Neural progenitor cell (in vitro differentiated cells): ENCODE measurements around the gene KRTAP21-1. TPM values are rescaled to one million over a fixed set of nuclear protein-coding genes. Genes with fewer than 3 reads are reported as not detected.

ENCODE experiments used
- DNase-seq: peaks from one replicate; pipeline ENCODE4 v3.0.0-alpha.2; 2016; ENCODE audit warnings: low spot score
- H2AFZ ChIP-seq: fragments of 200-600 bp; sonication (generic); replicated peaks from 2 replicates; pipeline ENCODE4 v1.6.1; 2016; ENCODE audit warnings: antibody characterized with exemption
- H3F3A ChIP-seq: fragments of 200-600 bp; sonication (generic); 2 replicates; pipeline ENCODE4 v1.6.1; 2016; ENCODE audit warnings: antibody characterized with exemption, low read depth
- H3K27ac ChIP-seq: fragments of 200-600 bp; sonication (generic); 2 replicates; pipeline ENCODE4 v1.5.1; 2016; ENCODE audit warnings: mild to moderate bottlenecking
- H3K27me3 ChIP-seq: fragments of 200-600 bp; sonication (generic); 2 replicates; pipeline ENCODE4 v1.6.1; 2016; ENCODE audit warnings: mild to moderate bottlenecking, moderate library complexity
- H3K36me3 ChIP-seq: fragments of 200-600 bp; sonication (generic); 2 replicates; pipeline ENCODE4 v1.5.1; 2016
- H3K4me1 ChIP-seq: fragments of 200-600 bp; sonication (generic); 2 replicates; pipeline ENCODE4 v1.6.1; 2016; ENCODE audit warnings: mixed run types
- H3K4me2 ChIP-seq: fragments of 200-600 bp; sonication (generic); 2 replicates; pipeline ENCODE4 v1.6.1; 2016
- H3K4me3 ChIP-seq: fragments of 200-600 bp; sonication (generic); 2 replicates; pipeline ENCODE4 v1.5.1; 2016
- H3K79me2 ChIP-seq: fragments of 200-600 bp; sonication (generic); 2 replicates; pipeline ENCODE4 v1.6.1; 2016; ENCODE audit warnings: low read depth
- H3K9ac ChIP-seq: fragments of 200-600 bp; sonication (generic); 2 replicates; pipeline ENCODE4 v1.6.1; 2016
- H3K9me3 ChIP-seq: fragments of 200-600 bp; sonication (generic); 2 replicates; pipeline ENCODE4 v1.5.1; 2016; ENCODE audit warnings: low read depth
- H4K20me1 ChIP-seq: fragments of 200-600 bp; sonication (generic); 2 replicates; pipeline ENCODE4 v1.6.1; 2016; ENCODE audit warnings: low read depth
- H3K27ac Mint-ChIP-seq: 3 replicates; pipeline ENCODE4 v1.8.0; 2021; ENCODE audit warnings: mixed read lengths
- H3K27me3 Mint-ChIP-seq: 2 replicates; pipeline ENCODE4 v1.8.0; 2022; ENCODE audit warnings: low read depth, mild to moderate bottlenecking, inconsistent platforms, moderate library complexity, mixed read lengths; ENCODE audit not compliant: insufficient read depth
- H3K36me3 Mint-ChIP-seq: 3 replicates; pipeline ENCODE4 v1.8.0; 2021; ENCODE audit warnings: mixed read lengths
- H3K4me1 Mint-ChIP-seq: 3 replicates; pipeline ENCODE4 v1.8.0; 2021; ENCODE audit warnings: mixed read lengths
- H3K4me3 Mint-ChIP-seq: 3 replicates; pipeline ENCODE4 v1.8.0; 2021; ENCODE audit warnings: mild to moderate bottlenecking, moderate library complexity, mixed read lengths
- H3K9me3 Mint-ChIP-seq: 3 replicates; pipeline ENCODE4 v1.8.0; 2020; ENCODE audit warnings: mixed read lengths
- CTCF ChIP-seq: fragments of 200-600 bp; sonication (generic); IDR thresholded peaks from 2 replicates; pipeline ENCODE4 v1.5.1; 2017; ENCODE audit warnings: antibody characterized with exemption, mild to moderate bottlenecking
- EZH2 ChIP-seq: fragments of 200-600 bp; sonication (generic); IDR thresholded peaks from 2 replicates; pipeline ENCODE4 v1.6.1; 2017; ENCODE audit warnings: antibody characterized with exemption, mild to moderate bottlenecking, moderate library complexity
- EZH2phosphoT487 ChIP-seq: fragments of 200-600 bp; sonication (generic); IDR thresholded peaks from 2 replicates; pipeline ENCODE4 v1.6.1; 2017; ENCODE audit warnings: antibody characterized with exemption
- small RNA-seq: library from RNA; depleted of rRNA; stranded (forward); fragments of <200 nt; gene quantifications from one replicate; pipeline ENCODE3, GENCODE V24; 2015
- total RNA-seq: library from RNA; depleted of rRNA; stranded (reverse); fragments of >200 nt; gene quantifications from 2 replicates; pipeline ENCODE4 v1.2.3, GENCODE V29; 2015; ENCODE audit warnings: low replicate concordance

The KRTAP21-1 gene
- total RNA-seq, 1 donor from 2014 or later, result not detected

GRCh38 chr21:30707409-30707808, 47.8 kb downstream of the KRTAP21-1 start:
- H3K4me3 Mint-ChIP-seq, result no peak overlapping the region
- Histone ChIP-seq H3K4me1 (no peaks in the 10 kb centered on the region), H3K27me3 (no peaks in the 10 kb centered on the region), H3K4me3 (no peak overlapping the region), H3K9me3 (no peaks in the 10 kb centered on the region), H3F3A (no peaks in the 10 kb centered on the region), H2AFZ (no peak overlapping the region), H4K20me1 (no peaks in the 10 kb centered on the region), H3K4me2 (no peak overlapping the region), H3K9ac (no peak overlapping the region), H3K27ac (no peak overlapping the region), H3K79me2 (no peaks in the 10 kb centered on the region), H3K36me3 (no peaks in the 10 kb centered on the region)
- H3K27ac Mint-ChIP-seq, result no peak overlapping the region
- no peak for DNase-seq
- H3K9me3 Mint-ChIP-seq, result no peaks in the 10 kb centered on the region
- no peaks in the 10 kb centered on the region for H3K36me3 Mint-ChIP-seq
- H3K27me3 Mint-ChIP-seq, result no peaks in the 10 kb centered on the region
- TF ChIP-seq EZH2 (no peak), EZH2phosphoT487 (no peak), CTCF (no peak)
- H3K4me1 Mint-ChIP-seq, result no peaks in the 10 kb centered on the region

Small RNA genes within 50 kb of the gene (small RNA-seq; reads per million reads assigned to genes)
- gene AP000244.1 (not detected), gene KRTAP21-3 (not detected), gene KRTAP8-2P (not detected)

Other genes starting within 250 kb of the KRTAP21-1 start
- gene KRTAP19-6, start 213.6 kb downstream of the KRTAP21-1 start, total RNA-seq, result not detected in 2 replicates
- gene KRTAP19-7, start 194.1 kb downstream of the KRTAP21-1 start, total RNA-seq, result not detected in 2 replicates
- not detected in 2 replicates for gene KRTAP22-2, start 165.0 kb downstream of the KRTAP21-1 start, total RNA-seq
- not detected in 2 replicates for gene KRTAP6-3, start 163.0 kb downstream of the KRTAP21-1 start, total RNA-seq
- not detected in 2 replicates for gene KRTAP6-2, start 156.5 kb downstream of the KRTAP21-1 start, total RNA-seq
- not detected in 2 replicates for gene KRTAP22-1, start 154.3 kb downstream of the KRTAP21-1 start, total RNA-seq
- not detected in 2 replicates for gene KRTAP6-1, start 141.5 kb downstream of the KRTAP21-1 start, total RNA-seq
- not detected in 2 replicates for gene KRTAP20-1, start 139.0 kb downstream of the KRTAP21-1 start, total RNA-seq
- not detected in 2 replicates for gene KRTAP20-4, start 134.8 kb downstream of the KRTAP21-1 start, total RNA-seq
- gene KRTAP20-2, start 120.2 kb downstream of the KRTAP21-1 start, total RNA-seq, result not detected in 2 replicates
- gene KRTAP20-3, start 112.6 kb downstream of the KRTAP21-1 start, total RNA-seq, result not detected in 2 replicates
- gene KRTAP21-3, start 36.7 kb downstream of the KRTAP21-1 start, total RNA-seq, result not detected in 2 replicates
- gene KRTAP21-2, start 8.2 kb downstream of the KRTAP21-1 start, total RNA-seq, result not detected in 2 replicates
- not detected in 2 replicates for gene KRTAP8-1, start 57.8 kb upstream of the KRTAP21-1 start, total RNA-seq
- not detected in 2 replicates for gene KRTAP7-1, start 74.3 kb upstream of the KRTAP21-1 start, total RNA-seq
- gene KRTAP11-1, start 126.2 kb upstream of the KRTAP21-1 start, total RNA-seq, result not detected in 2 replicates